T-helper 22 cell (primary cell): Measurements from ENCODE around the gene DAZAP1.
A peak's percentile ranks its signal among the peaks of the same experiment; 100 is the strongest.

Source experiments
- DNase-seq: peaks from one replicate; pipeline ENCODE4 v3.0.0-alpha.2; 2020; ENCODE audit warnings: low read depth

DAZAP1 gene

GRCh38 chr19:1407528-1408299 lies at the start of gene DAZAP1:
Gene DAZAP1 (plus strand): TSS chr19:1407586. CDS start chr19:1407774, 188 bp downstream.
- DNase-seq, result peak; percentile 32

GRCh38 chr19:1360126-1360817 lies 47.1 kb upstream of the DAZAP1 start:
- no peak for DNase-seq

- no peak for DNase-seq
Observed at GRCh38 chr19:1360818-1361461, 46.4 kb upstream of the DAZAP1 start.

- no peak for DNase-seq
Observed at GRCh38 chr19:1361601-1362386, 45.6 kb upstream of the DAZAP1 start.

- DNase-seq, result no peak
Observed at GRCh38 chr19:1362387-1363257, 44.8 kb upstream of the DAZAP1 start.

GRCh38 chr19:1363599-1363998 lies 43.8 kb upstream of the DAZAP1 start:
- DNase-seq, result no peak

GRCh38 chr19:1364070-1364704 lies 43.2 kb upstream of the DAZAP1 start:
- DNase-seq, result no peak

GRCh38 chr19:1365319-1366269 lies 41.8 kb upstream of the DAZAP1 start:
- no peak for DNase-seq

GRCh38 chr19:1366296-1366695 lies 41.1 kb upstream of the DAZAP1 start:
- DNase-seq, result no peak

- no peak for DNase-seq
Observed at GRCh38 chr19:1366899-1367870, 40.2 kb upstream of the DAZAP1 start.

GRCh38 chr19:1369214-1369805 lies 38.1 kb upstream of the DAZAP1 start:
- DNase-seq, result no peak

GRCh38 chr19:1370579-1371361 lies 36.6 kb upstream of the DAZAP1 start:
- no peak for DNase-seq

GRCh38 chr19:1373042-1373533 lies 34.3 kb upstream of the DAZAP1 start:
- no peak for DNase-seq

- no peak for DNase-seq
Observed at GRCh38 chr19:1373534-1374249, 33.7 kb upstream of the DAZAP1 start.

GRCh38 chr19:1374250-1374577 lies 33.2 kb upstream of the DAZAP1 start:
- DNase-seq, result no peak

- no peak for DNase-seq
Observed at GRCh38 chr19:1376415-1376805, 31.0 kb upstream of the DAZAP1 start.
